Measurements from ENCODE around the gene PIK3C3. TPM values are rescaled to one million over a fixed set of nuclear protein-coding genes. Genes with fewer than 3 reads are reported as not detected.
A peak's percentile ranks its signal among the peaks of the same experiment; 100 is the strongest.
"Not testable (repeated sequence)": the region's sequence is repeated elsewhere in the genome, so short reads cannot be mapped to it uniquely, and the experiment has no call there.

Gene PIK3C3
- total and polyA plus RNA-seq, 2 donors from 2014 or later: 31.4 to 70.7 TPM

GRCh38 chr18:41999751-42000150, 44.7 kb downstream of the PIK3C3 start:
- DNase-seq: no peak
- H3K4me1 ChIP-seq (ENCODE audit: control insufficient read depth in 2 of 3, insufficient read depth in 2 of 3, low read depth in 1 of 3, low read length in 3 of 3): no peaks in the 10 kb centered on the region
- TF ChIP-seq, protein P1, sequence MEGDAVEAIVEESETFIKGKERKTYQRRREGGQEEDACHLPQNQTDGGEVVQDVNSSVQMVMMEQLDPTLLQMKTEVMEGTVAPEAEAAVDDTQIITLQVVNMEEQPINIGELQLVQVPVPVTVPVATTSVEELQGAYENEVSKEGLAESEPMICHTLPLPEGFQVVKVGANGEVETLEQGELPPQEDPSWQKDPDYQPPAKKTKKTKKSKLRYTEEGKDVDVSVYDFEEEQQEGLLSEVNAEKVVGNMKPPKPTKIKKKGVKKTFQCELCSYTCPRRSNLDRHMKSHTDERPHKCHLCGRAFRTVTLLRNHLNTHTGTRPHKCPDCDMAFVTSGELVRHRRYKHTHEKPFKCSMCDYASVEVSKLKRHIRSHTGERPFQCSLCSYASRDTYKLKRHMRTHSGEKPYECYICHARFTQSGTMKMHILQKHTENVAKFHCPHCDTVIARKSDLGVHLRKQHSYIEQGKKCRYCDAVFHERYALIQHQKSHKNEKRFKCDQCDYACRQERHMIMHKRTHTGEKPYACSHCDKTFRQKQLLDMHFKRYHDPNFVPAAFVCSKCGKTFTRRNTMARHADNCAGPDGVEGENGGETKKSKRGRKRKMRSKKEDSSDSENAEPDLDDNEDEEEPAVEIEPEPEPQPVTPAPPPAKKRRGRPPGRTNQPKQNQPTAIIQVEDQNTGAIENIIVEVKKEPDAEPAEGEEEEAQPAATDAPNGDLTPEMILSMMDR (IDR thresholded peaks at IDR 0.05; ENCODE audit: borderline replicate concordance, extremely low read depth, insufficient read depth): no peak
- no peak overlapping the region for H3K9ac ChIP-seq (ENCODE audit: low read length in 3 of 3)
- H3K4me3 ChIP-seq (ENCODE audit: low read length in 3 of 3): no peak overlapping the region
- no peak for FAIRE-seq
- no peaks in the 10 kb centered on the region for H3K27me3 ChIP-seq (ENCODE audit: control insufficient read depth, insufficient read depth, low read length)
- H3K9me3 ChIP-seq (ENCODE audit: control insufficient read depth in 2 of 3, insufficient read depth in 1 of 3, low read length in 3 of 3): no peaks in the 10 kb centered on the region
- no peak overlapping the region for H3K27ac ChIP-seq (ENCODE audit: low read depth in 2 of 2, low read length in 2 of 2)
- intact Hi-C loops (cut with DNase I): no loop called here
- peaks cover 11 to 23% (median 21%) of the 10 kb centered on the region in 3 donors for H3K36me3 ChIP-seq (ENCODE audit: control insufficient read depth in 2 of 3, insufficient read depth in 3 of 3, low read length in 3 of 3)

GRCh38 chr18:42001801-42002200, 46.8 kb downstream of the PIK3C3 start:
- no peak overlapping the region for H3K27ac ChIP-seq (ENCODE audit: low read depth in 2 of 2, low read length in 2 of 2)
- no peak for DNase-seq
- H3K4me3 ChIP-seq (ENCODE audit: low read length in 3 of 3): no peak overlapping the region
- intact Hi-C loops (cut with DNase I): no loop called here
- no peaks in the 10 kb centered on the region for H3K27me3 ChIP-seq (ENCODE audit: control insufficient read depth, insufficient read depth, low read length)
- no peak overlapping the region for H3K9ac ChIP-seq (ENCODE audit: low read length in 3 of 3)
- no peak for FAIRE-seq
- TF ChIP-seq, protein P1 (IDR thresholded peaks at IDR 0.05; ENCODE audit: borderline replicate concordance, extremely low read depth, insufficient read depth): no peak
- H3K36me3 ChIP-seq (ENCODE audit: control insufficient read depth in 2 of 3, insufficient read depth in 3 of 3, low read length in 3 of 3): peaks cover 9 to 22% (median 20%) of the 10 kb centered on the region in 3 donors
- H3K4me1 ChIP-seq (ENCODE audit: control insufficient read depth in 2 of 3, insufficient read depth in 2 of 3, low read depth in 1 of 3, low read length in 3 of 3): no peaks in the 10 kb centered on the region
- H3K9me3 ChIP-seq (ENCODE audit: control insufficient read depth in 2 of 3, insufficient read depth in 1 of 3, low read length in 3 of 3): no peaks in the 10 kb centered on the region

- H3K9me3 ChIP-seq (ENCODE audit: control insufficient read depth in 2 of 3, insufficient read depth in 1 of 3, low read length in 3 of 3): no peaks in the 10 kb centered on the region
- peaks cover 6 to 14% (median 12%) of the 10 kb centered on the region in 3 donors for H3K36me3 ChIP-seq (ENCODE audit: control insufficient read depth in 2 of 3, insufficient read depth in 3 of 3, low read length in 3 of 3)
- no peak for DNase-seq
- no peak overlapping the region for H3K27ac ChIP-seq (ENCODE audit: low read depth in 2 of 2, low read length in 2 of 2)
- H3K27me3 ChIP-seq (ENCODE audit: control insufficient read depth, insufficient read depth, low read length): no peaks in the 10 kb centered on the region
- no peaks in the 10 kb centered on the region for H3K4me1 ChIP-seq (ENCODE audit: control insufficient read depth in 2 of 3, insufficient read depth in 2 of 3, low read depth in 1 of 3, low read length in 3 of 3)
- H3K4me3 ChIP-seq (ENCODE audit: low read length in 3 of 3): no peak overlapping the region
- intact Hi-C loops (cut with DNase I): no loop called here
- H3K9ac ChIP-seq (ENCODE audit: low read length in 3 of 3): no peak overlapping the region
- FAIRE-seq: no peak
- TF ChIP-seq, protein P1 (IDR thresholded peaks at IDR 0.05; ENCODE audit: borderline replicate concordance, extremely low read depth, insufficient read depth): no peak
Measured at GRCh38 chr18:42004653-42005052, 49.6 kb downstream of the PIK3C3 start.

GRCh38 chr18:42005782-42006181, 50.7 kb downstream of the PIK3C3 start:
- DNase-seq (no peak), FAIRE-seq (no peak)
- Histone ChIP-seq H3K27me3 (ENCODE audit: control insufficient read depth, insufficient read depth, low read length) (no peaks in the 10 kb centered on the region), H3K4me3 (ENCODE audit: low read length in 3 of 3) (no peak overlapping the region), H3K9ac (ENCODE audit: low read length in 3 of 3) (no peak overlapping the region), H3K4me1 (ENCODE audit: control insufficient read depth in 2 of 3, insufficient read depth in 2 of 3, low read depth in 1 of 3, low read length in 3 of 3) (no peaks in the 10 kb centered on the region), H3K36me3 (ENCODE audit: control insufficient read depth in 2 of 3, insufficient read depth in 3 of 3, low read length in 3 of 3) (peaks cover 3 to 14% (median 12%) of the 10 kb centered on the region in 3 donors), H3K27ac (ENCODE audit: low read depth in 2 of 2, low read length in 2 of 2) (no peak overlapping the region), H3K9me3 (ENCODE audit: control insufficient read depth in 2 of 3, insufficient read depth in 1 of 3, low read length in 3 of 3) (no peaks in the 10 kb centered on the region)
- intact Hi-C loops (cut with DNase I): no loop called here
- TF ChIP-seq, protein P1 (IDR thresholded peaks at IDR 0.05; ENCODE audit: borderline replicate concordance, extremely low read depth, insufficient read depth): no peak

DNA sequence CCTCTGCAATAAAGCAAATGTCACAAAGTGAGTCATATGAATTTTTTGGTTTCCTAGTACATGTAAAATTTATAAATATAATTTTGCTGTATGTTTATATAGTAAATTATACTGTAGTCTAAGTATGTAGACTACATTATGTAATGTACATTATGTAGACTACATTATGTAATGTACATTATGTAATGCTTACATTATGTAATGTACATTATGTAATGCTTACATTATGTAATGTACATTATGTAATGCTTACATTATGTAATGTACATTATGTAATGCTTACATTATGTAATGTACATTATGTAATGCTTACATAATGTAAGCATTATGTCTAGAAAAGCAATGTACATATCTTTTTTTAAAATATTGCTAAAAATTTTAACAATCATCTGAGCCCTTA, 54.4 kb downstream of the PIK3C3 start:
- H3K27me3 ChIP-seq (ENCODE audit: control insufficient read depth, insufficient read depth, low read length); H3K27ac ChIP-seq (ENCODE audit: low read depth in 2 of 2, low read length in 2 of 2); H3K4me3 ChIP-seq (ENCODE audit: low read length in 3 of 3); H3K9ac ChIP-seq (ENCODE audit: low read length in 3 of 3); H3K4me1 ChIP-seq (ENCODE audit: control insufficient read depth in 2 of 3, insufficient read depth in 2 of 3, low read depth in 1 of 3, low read length in 3 of 3); H3K9me3 ChIP-seq (ENCODE audit: control insufficient read depth in 2 of 3, insufficient read depth in 1 of 3, low read length in 3 of 3); intact Hi-C loops (cut with DNase I); DNase-seq: not testable (repeated sequence)
- H3K36me3 ChIP-seq (ENCODE audit: control insufficient read depth in 2 of 3, insufficient read depth in 3 of 3, low read length in 3 of 3): peaks cover 3 to 16% (median 13%) of the 10 kb centered on the region in 3 donors
- FAIRE-seq: peak; percentile 38
